Osteocyte (in vitro differentiated cells): ENCODE results near the gene SRCAP. TPM values are rescaled to one million over a fixed set of nuclear protein-coding genes. Genes with fewer than 3 reads are reported as not detected.
"Not testable (repeated sequence)": the region's sequence is repeated elsewhere in the genome, so short reads cannot be mapped to it uniquely, and the experiment has no call there.

Experiments
- DNase-seq: peaks from one replicate; pipeline ENCODE4 v3.0.0; 2021; ENCODE audit warnings: mixed read lengths; ENCODE audit not compliant: unreplicated experiment; ENCODE audit errors: extremely low spot score
- H3K27ac Mint-ChIP-seq: one replicate; pipeline ENCODE4 v1.8.0; 2021; ENCODE audit warnings: mild to moderate bottlenecking, mixed read lengths; ENCODE audit not compliant: unreplicated experiment
- H3K27me3 Mint-ChIP-seq: one replicate; pipeline ENCODE4 v1.8.0; 2021; ENCODE audit warnings: mixed read lengths; ENCODE audit not compliant: unreplicated experiment
- H3K36me3 Mint-ChIP-seq: one replicate; pipeline ENCODE4 v1.8.0; 2021; ENCODE audit warnings: mixed read lengths; ENCODE audit not compliant: unreplicated experiment
- H3K4me1 Mint-ChIP-seq: one replicate; pipeline ENCODE4 v1.8.0; 2021; ENCODE audit warnings: mixed read lengths; ENCODE audit not compliant: unreplicated experiment
- H3K4me3 Mint-ChIP-seq: one replicate; pipeline ENCODE4 v1.8.0; 2021; ENCODE audit warnings: mild to moderate bottlenecking, moderate library complexity, mixed read lengths; ENCODE audit not compliant: unreplicated experiment
- H3K9me3 Mint-ChIP-seq: one replicate; pipeline ENCODE4 v1.8.0; 2021; ENCODE audit warnings: mixed read lengths; ENCODE audit not compliant: unreplicated experiment
- total RNA-seq: library from RNA; stranded (reverse); gene quantifications from 2 replicates; pipeline ENCODE4 v1.2.1, GENCODE V29; 2021
- TF ChIP-seq, protein P1 (sequence below): fragments of 200-600 bp; sonication (generic); IDR thresholded peaks from 2 replicates; pipeline ENCODE4 v1.5.0; 2021; ENCODE audit warnings: antibody characterized with exemption, mild to moderate bottlenecking, moderate library complexity

SRCAP gene
- total RNA-seq, 1 donor from 2014 or later = 69.2 TPM

DNA sequence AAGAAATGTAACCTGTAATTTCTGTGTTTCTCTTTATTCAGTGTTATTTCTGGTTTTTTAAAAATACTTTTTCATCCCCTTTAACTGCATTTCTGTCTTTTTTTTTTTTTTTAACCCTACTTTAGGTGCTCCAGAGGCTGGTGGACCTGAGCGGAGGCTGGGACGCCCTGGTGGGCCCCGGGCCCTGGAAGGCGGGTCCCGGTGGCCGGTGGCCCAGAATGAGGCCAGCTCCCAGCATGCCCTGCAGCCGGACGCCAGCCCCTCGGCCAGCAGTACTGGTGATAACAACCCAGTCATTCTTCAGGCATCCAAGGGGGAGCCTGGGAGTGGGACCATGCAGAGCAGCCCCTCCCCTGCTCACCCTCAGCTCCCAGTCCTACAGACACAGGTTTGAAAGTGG, 1.5 kb downstream of the SRCAP start:
- Mint-ChIP-seq H3K4me1 (peaks cover 23% of the 10 kb centered on the region), H3K27me3 (no peaks in the 10 kb centered on the region), H3K27ac (no peak overlapping the region), H3K4me3 (no peak overlapping the region), H3K36me3 (peaks cover 22% of the 10 kb centered on the region), H3K9me3 (no peaks in the 10 kb centered on the region)
- no peak for DNase-seq
- TF ChIP-seq, protein P1, sequence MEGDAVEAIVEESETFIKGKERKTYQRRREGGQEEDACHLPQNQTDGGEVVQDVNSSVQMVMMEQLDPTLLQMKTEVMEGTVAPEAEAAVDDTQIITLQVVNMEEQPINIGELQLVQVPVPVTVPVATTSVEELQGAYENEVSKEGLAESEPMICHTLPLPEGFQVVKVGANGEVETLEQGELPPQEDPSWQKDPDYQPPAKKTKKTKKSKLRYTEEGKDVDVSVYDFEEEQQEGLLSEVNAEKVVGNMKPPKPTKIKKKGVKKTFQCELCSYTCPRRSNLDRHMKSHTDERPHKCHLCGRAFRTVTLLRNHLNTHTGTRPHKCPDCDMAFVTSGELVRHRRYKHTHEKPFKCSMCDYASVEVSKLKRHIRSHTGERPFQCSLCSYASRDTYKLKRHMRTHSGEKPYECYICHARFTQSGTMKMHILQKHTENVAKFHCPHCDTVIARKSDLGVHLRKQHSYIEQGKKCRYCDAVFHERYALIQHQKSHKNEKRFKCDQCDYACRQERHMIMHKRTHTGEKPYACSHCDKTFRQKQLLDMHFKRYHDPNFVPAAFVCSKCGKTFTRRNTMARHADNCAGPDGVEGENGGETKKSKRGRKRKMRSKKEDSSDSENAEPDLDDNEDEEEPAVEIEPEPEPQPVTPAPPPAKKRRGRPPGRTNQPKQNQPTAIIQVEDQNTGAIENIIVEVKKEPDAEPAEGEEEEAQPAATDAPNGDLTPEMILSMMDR = no peak

DNA sequence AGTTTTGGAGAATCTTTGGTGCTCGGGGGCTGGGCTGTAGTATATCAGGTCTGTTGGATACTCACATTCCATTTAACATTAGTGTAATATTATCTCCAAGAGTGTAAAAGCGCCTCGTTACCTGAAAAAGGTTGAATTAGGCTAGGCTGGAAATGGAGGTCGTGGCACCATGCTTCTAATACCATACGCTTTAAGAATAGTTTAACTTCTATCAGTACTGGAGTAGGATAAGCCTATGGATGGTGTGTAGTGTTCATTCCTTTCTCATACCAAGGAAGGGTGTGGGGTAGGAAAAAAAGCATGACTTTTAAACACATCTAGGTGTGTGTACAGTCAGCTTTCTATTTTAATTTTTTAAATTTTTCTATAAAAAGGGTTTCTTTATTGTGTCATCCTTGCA, 2.0 kb downstream of the SRCAP start:
- H3K27ac Mint-ChIP-seq = no peak overlapping the region
- H3K4me1 Mint-ChIP-seq = peaks cover 23% of the 10 kb centered on the region
- DNase-seq = no peak
- TF ChIP-seq, protein P1 = no peak
- peaks cover 24% of the 10 kb centered on the region for H3K36me3 Mint-ChIP-seq
- no peaks in the 10 kb centered on the region for H3K9me3 Mint-ChIP-seq
- H3K27me3 Mint-ChIP-seq = no peaks in the 10 kb centered on the region
- H3K4me3 Mint-ChIP-seq = peak overlapping the region; percentile 38

DNA sequence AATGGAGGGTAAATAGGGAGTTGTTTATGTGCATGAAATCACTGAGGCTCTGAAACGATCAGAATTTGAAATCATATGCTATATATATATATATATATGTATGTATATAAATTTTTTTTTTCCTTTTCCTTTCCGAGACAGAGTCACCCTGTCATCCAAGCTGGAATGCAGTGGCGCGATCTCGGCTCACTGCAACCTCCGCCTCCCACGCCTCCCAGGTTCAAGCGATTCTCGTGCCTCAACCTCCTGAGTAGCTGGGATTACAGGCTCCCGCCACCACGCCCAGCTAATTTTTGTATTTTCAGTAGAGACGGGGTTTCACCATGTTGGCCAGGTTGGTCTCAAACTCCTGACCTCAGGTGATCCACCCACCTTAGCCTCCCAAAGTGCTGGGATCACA, 4.1 kb downstream of the SRCAP start:
- H3K27me3 Mint-ChIP-seq, H3K27ac Mint-ChIP-seq, DNase-seq, H3K9me3 Mint-ChIP-seq, H3K4me3 Mint-ChIP-seq: not testable (repeated sequence)
- peaks cover 14% of the 10 kb centered on the region for H3K4me1 Mint-ChIP-seq
- peaks cover 41% of the 10 kb centered on the region for H3K36me3 Mint-ChIP-seq

DNA sequence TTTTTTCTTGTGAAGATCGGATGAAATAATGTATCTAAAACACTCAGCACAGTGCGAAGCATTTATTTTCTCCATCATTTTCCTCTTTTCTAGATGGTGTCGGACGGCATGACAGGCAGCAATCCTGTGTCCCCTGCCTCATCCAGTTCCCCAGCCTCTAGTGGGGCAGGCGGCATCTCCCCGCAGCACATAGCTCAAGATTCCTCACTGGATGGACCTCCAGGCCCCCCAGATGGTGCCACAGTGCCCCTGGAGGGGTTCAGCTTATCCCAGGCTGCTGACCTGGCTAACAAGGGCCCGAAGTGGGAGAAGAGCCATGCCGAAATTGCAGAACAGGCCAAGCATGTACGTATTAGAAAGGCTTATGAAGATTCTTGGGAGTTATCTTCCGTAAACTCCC, 5.0 kb downstream of the SRCAP start:
- Mint-ChIP-seq H3K9me3 (no peaks in the 10 kb centered on the region), H3K27me3 (no peaks in the 10 kb centered on the region), H3K36me3 (peaks cover 43% of the 10 kb centered on the region), H3K4me1 (peaks cover 14% of the 10 kb centered on the region), H3K27ac (no peak overlapping the region), H3K4me3 (no peak overlapping the region)
- TF ChIP-seq, protein P1 = no peak
- no peak for DNase-seq

DNA sequence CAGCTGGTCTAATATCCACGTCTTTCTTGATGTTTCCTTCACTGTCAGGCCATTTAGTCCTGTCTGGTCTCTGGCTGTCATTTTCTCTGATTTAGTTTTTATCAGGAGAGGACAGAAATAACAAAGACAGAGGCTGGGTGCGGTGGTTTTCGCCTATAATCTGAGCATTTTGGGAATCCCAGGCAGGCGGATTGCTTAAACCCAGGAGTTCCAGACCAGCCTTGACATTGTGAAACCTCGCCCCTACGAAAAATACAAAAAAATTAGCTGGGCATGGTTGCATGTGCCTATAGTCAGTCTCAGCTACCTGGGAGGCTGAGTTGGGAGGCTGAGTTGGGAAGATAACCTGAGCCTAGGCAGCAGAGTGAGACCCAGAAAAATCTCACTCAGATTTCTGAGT, 7.1 kb downstream of the SRCAP start:
- H3K27me3 Mint-ChIP-seq = no peaks in the 10 kb centered on the region
- H3K4me1 Mint-ChIP-seq = peaks cover 2% of the 10 kb centered on the region
- TF ChIP-seq, protein P1 = no peak
- DNase-seq = no peak
- H3K27ac Mint-ChIP-seq = no peak overlapping the region
- no peaks in the 10 kb centered on the region for H3K9me3 Mint-ChIP-seq
- H3K4me3 Mint-ChIP-seq = no peak overlapping the region
- H3K36me3 Mint-ChIP-seq = peaks cover 58% of the 10 kb centered on the region

DNA sequence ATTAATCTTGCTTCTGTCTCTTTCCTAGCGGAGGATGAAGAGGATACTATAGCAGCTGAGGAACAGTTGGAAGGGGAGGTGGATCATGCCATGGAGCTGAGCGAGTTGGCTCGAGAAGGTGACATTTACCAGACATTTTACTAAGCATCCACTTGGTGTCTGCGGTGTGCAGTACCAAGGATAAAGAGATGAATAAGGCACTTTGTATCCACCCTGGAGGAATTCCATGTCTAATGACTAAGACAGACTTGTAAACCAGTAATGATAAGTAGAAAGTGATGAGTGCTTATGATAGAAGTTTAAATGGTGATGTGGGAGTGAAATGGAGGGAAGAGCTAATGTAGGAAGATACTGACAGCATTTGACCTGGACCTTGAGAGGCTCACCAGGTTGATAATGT, 12.0 kb downstream of the SRCAP start:
- H3K4me1 Mint-ChIP-seq = no peaks in the 10 kb centered on the region
- H3K4me3 Mint-ChIP-seq = no peak overlapping the region
- peaks cover 74% of the 10 kb centered on the region for H3K36me3 Mint-ChIP-seq
- H3K9me3 Mint-ChIP-seq = no peaks in the 10 kb centered on the region
- DNase-seq = no peak
- no peak overlapping the region for H3K27ac Mint-ChIP-seq
- no peaks in the 10 kb centered on the region for H3K27me3 Mint-ChIP-seq
- TF ChIP-seq, protein P1 = no peak
